Neuronal stem cell (in vitro differentiated cells): ENCODE results near the gene AADACL4.

Experiments
- DNase-seq: peaks from one replicate; pipeline ENCODE4 v3.0.0-alpha.2; 2013; ENCODE audit warnings: low spot score
- H2AFZ ChIP-seq: one replicate; pipeline ENCODE4 v1.6.1; 2013; ENCODE audit warnings: mild to moderate bottlenecking, low read length, inconsistent platforms
- H2AK5ac ChIP-seq: 2 replicates; pipeline ENCODE4 v1.6.1; 2013; ENCODE audit warnings: low read depth, mild to moderate bottlenecking, inconsistent platforms, low read length, moderate library complexity, mixed read lengths
- H2BK120ac ChIP-seq: 2 replicates; pipeline ENCODE4 v1.6.1; 2013; ENCODE audit warnings: low read depth, mild to moderate bottlenecking, inconsistent platforms, low read length, moderate library complexity, mixed read lengths
- H2BK12ac ChIP-seq: one replicate; pipeline ENCODE4 v1.6.1; 2013; ENCODE audit warnings: low read length, inconsistent platforms
- H2BK15ac ChIP-seq: 2 replicates; pipeline ENCODE4 v1.6.1; 2013; ENCODE audit warnings: mild to moderate bottlenecking, low read length, inconsistent platforms, mixed read lengths
- H2BK5ac ChIP-seq: one replicate; pipeline ENCODE4 v1.6.1; 2013; ENCODE audit warnings: inconsistent platforms, mild to moderate bottlenecking, low read length, moderate library complexity
- H3K14ac ChIP-seq: one replicate; pipeline ENCODE4 v1.6.1; 2013; ENCODE audit warnings: low read length, inconsistent platforms
- H3K18ac ChIP-seq: 2 replicates; pipeline ENCODE4 v1.6.1; 2013; ENCODE audit warnings: low read length, inconsistent platforms
- H3K23ac ChIP-seq: 2 replicates; pipeline ENCODE4 v1.6.1; 2013; ENCODE audit warnings: low read depth, mild to moderate bottlenecking, mixed read lengths, low read length, inconsistent platforms; ENCODE audit not compliant: poor library complexity
- H3K27ac ChIP-seq: replicated peaks from 3 replicates; pipeline ENCODE4 v1.5.1; 2013; ENCODE audit warnings: low read length, inconsistent platforms
- H3K27me3 ChIP-seq, 3 experiments: 2 replicates each; pipeline ENCODE4 v1.6.1; 2013; ENCODE audit warnings: low read length in 3 of 3, mild to moderate bottlenecking in 2 of 3, inconsistent platforms in 1 of 3, low read depth in 1 of 3, mixed read lengths in 1 of 3, moderate library complexity in 1 of 3; ENCODE audit not compliant: control insufficient read depth in 3 of 3, insufficient read depth in 3 of 3
- H3K36me3 ChIP-seq, 2 donors: replicated peaks in 1 of 2; 2 replicates each; pipeline ENCODE4 v1.6.1; 2013; ENCODE audit warnings: low read length in 2 of 2; ENCODE audit not compliant: control insufficient read depth in 2 of 2, insufficient read depth in 2 of 2
- H3K4ac ChIP-seq: 2 replicates; pipeline ENCODE4 v1.6.1; 2013; ENCODE audit warnings: inconsistent platforms, mild to moderate bottlenecking, low read length, moderate library complexity
- H3K4me1 ChIP-seq, 2 donors: 1 replicate in 1 of 2; 2 replicates in 1 of 2; pipeline ENCODE4 v1.6.1; 2013; ENCODE audit warnings: low read length in 2 of 2, low read depth in 1 of 2; ENCODE audit not compliant: control insufficient read depth in 2 of 2, insufficient read depth in 1 of 2
- H3K4me2 ChIP-seq: one replicate; pipeline ENCODE4 v1.6.1; 2013; ENCODE audit warnings: mild to moderate bottlenecking, low read length, inconsistent platforms; ENCODE audit not compliant: insufficient read depth, poor library complexity, severe bottlenecking
- H3K4me3 ChIP-seq, 2 donors: 2 replicates each; pipeline ENCODE4 v1.5.1; 2013; ENCODE audit warnings: low read length in 2 of 2, mild to moderate bottlenecking in 2 of 2, inconsistent platforms in 1 of 2, moderate library complexity in 1 of 2
- H3K79me1 ChIP-seq: one replicate; pipeline ENCODE4 v1.6.1; 2013; ENCODE audit warnings: low read depth, mild to moderate bottlenecking, inconsistent platforms, low read length, moderate library complexity
- H3K9ac ChIP-seq: one replicate; pipeline ENCODE4 v1.6.1; 2013; ENCODE audit warnings: mild to moderate bottlenecking, low read depth, low read length, inconsistent platforms; ENCODE audit not compliant: poor library complexity
- H3K9me3 ChIP-seq, 2 donors: replicated peaks in 1 of 2; 2 replicates each; pipeline versions ENCODE3 to v1.6.1; 2013; ENCODE audit warnings: low read length in 2 of 2, mild to moderate bottlenecking in 2 of 2, inconsistent platforms in 1 of 2, low read depth in 1 of 2, mixed read lengths in 1 of 2, moderate library complexity in 1 of 2; ENCODE audit not compliant: control insufficient read depth in 2 of 2, insufficient read depth in 1 of 2
- H4K8ac ChIP-seq: one replicate; pipeline ENCODE4 v1.6.1; 2013; ENCODE audit warnings: low read depth, mild to moderate bottlenecking, inconsistent platforms, low read length, moderate library complexity
- H4K91ac ChIP-seq: one replicate; pipeline ENCODE4 v1.6.1; 2013; ENCODE audit warnings: low read length, low read depth, mild to moderate bottlenecking, inconsistent platforms; ENCODE audit not compliant: poor library complexity
- WGBS, 2 donors: extraction: QIAGEN DNeasy Blood & Tissue Kit; methylation state at CpG; one replicate each; pipeline ENCODE4 v1.1.7; 2013; ENCODE audit warnings: missing lambda C conversion rate in 2 of 2, mixed read lengths in 1 of 2; ENCODE audit not compliant: insufficient read length in 2 of 2, insufficient replicate concordance in 1 of 2; ENCODE audit errors: extremely low coverage in 2 of 2; 5-methylcytosine and 5-hydroxymethylcytosine counted together

The AADACL4 gene

GRCh38 chr1:12640237-12640957 is 3.5 kb upstream of the AADACL4 start:
- Histone ChIP-seq H3K9me3 (peaks cover 11 to 19% of the 10 kb centered on the region in 2 donors), H3K36me3 (no peaks in the 10 kb centered on the region), H4K91ac (no peak overlapping the region), H3K18ac (no peak overlapping the region), H3K4ac (no peak overlapping the region), H3K23ac (no peak overlapping the region), H2BK5ac (no peak overlapping the region), H3K27me3 (no peaks in the 10 kb centered on the region), H2AK5ac (no peak overlapping the region), H3K4me1 (peaks cover 0 to 8% of the 10 kb centered on the region in 2 donors), H3K4me3 (no peak overlapping the region), H3K27ac (no peak overlapping the region), H3K14ac (no peak overlapping the region), H2AFZ (no peak overlapping the region), H3K4me2 (no peak overlapping the region), H4K8ac (no peak overlapping the region), H2BK120ac (no peak overlapping the region), H3K79me1 (no peaks in the 10 kb centered on the region), H2BK12ac (no peak overlapping the region), H2BK15ac (no peak overlapping the region), H3K9ac (no peak overlapping the region)
- no CpG with 5 or more reads among the region's 7 CpGs for WGBS, 2 donors
- no peak for DNase-seq

- Histone ChIP-seq H4K8ac (no peak overlapping the region), H3K14ac (no peak overlapping the region), H2BK120ac (no peak overlapping the region), H4K91ac (no peak overlapping the region), H3K4ac (no peak overlapping the region), H2BK15ac (no peak overlapping the region), H2BK12ac (no peak overlapping the region), H3K36me3 (no peaks in the 10 kb centered on the region), H3K4me3 (no peak overlapping the region), H3K27ac (no peak overlapping the region), H2AFZ (no peak overlapping the region), H2BK5ac (no peak overlapping the region), H3K9me3 (peaks cover 11 to 19% of the 10 kb centered on the region in 2 donors), H3K4me1 (peaks cover 0 to 8% of the 10 kb centered on the region in 2 donors), H2AK5ac (no peak overlapping the region), H3K9ac (no peak overlapping the region), H3K18ac (no peak overlapping the region), H3K23ac (no peak overlapping the region), H3K79me1 (no peaks in the 10 kb centered on the region), H3K4me2 (no peak overlapping the region), H3K27me3 (no peaks in the 10 kb centered on the region)
- no peak for DNase-seq
These were observed 3.0 kb upstream of the AADACL4 start for GRCh38 chr1:12640958-12641272.

- no peak overlapping the region for H4K91ac ChIP-seq
- no peaks in the 10 kb centered on the region for H3K36me3 ChIP-seq
- no peaks in the 10 kb centered on the region for H3K27me3 ChIP-seq
- no peak overlapping the region for H2BK5ac ChIP-seq
- H3K4me1 ChIP-seq: no peaks in the 10 kb centered on the region
- no peak overlapping the region for H3K4ac ChIP-seq
- no CpG with 5 or more reads among the region's 2 CpGs for WGBS, 2 donors
- no peak overlapping the region for H2BK12ac ChIP-seq
- H3K18ac ChIP-seq: no peak overlapping the region
- no peak overlapping the region for H4K8ac ChIP-seq
- no peak overlapping the region for H3K9ac ChIP-seq
- no peak overlapping the region for H3K14ac ChIP-seq
- no peak overlapping the region for H2AK5ac ChIP-seq
- no peak overlapping the region for H2BK15ac ChIP-seq
- no peak overlapping the region for H3K4me3 ChIP-seq
- no peak overlapping the region for H2BK120ac ChIP-seq
- DNase-seq: no peak
- no peak overlapping the region for H3K23ac ChIP-seq
- no peak overlapping the region for H2AFZ ChIP-seq
- no peak overlapping the region for H3K27ac ChIP-seq
- no peaks in the 10 kb centered on the region for H3K79me1 ChIP-seq
- H3K9me3 ChIP-seq: peaks cover 10 to 19% of the 10 kb centered on the region in 2 donors
- no peak overlapping the region for H3K4me2 ChIP-seq
These were observed 806 bp upstream of the AADACL4 start for GRCh38 chr1:12643079-12643478.

- Histone ChIP-seq H2BK5ac (no peak overlapping the region), H3K79me1 (no peaks in the 10 kb centered on the region), H2AFZ (no peak overlapping the region), H3K4me3 (no peak overlapping the region), H2BK15ac (no peak overlapping the region), H2AK5ac (no peak overlapping the region), H3K9ac (no peak overlapping the region), H3K27ac (no peak overlapping the region), H3K14ac (no peak overlapping the region), H3K36me3 (no peaks in the 10 kb centered on the region), H3K4me2 (no peak overlapping the region), H4K8ac (no peak overlapping the region), H4K91ac (no peak overlapping the region), H2BK12ac (no peak overlapping the region), H3K23ac (no peak overlapping the region), H3K27me3 (no peaks in the 10 kb centered on the region), H3K9me3 (peaks cover 4 to 19% of the 10 kb centered on the region in 2 donors), H3K18ac (no peak overlapping the region), H2BK120ac (no peak overlapping the region), H3K4ac (no peak overlapping the region), H3K4me1 (no peaks in the 10 kb centered on the region)
- DNase-seq: no peak
- WGBS, 2 donors: no CpG with 5 or more reads among the region's 2 CpGs
These were observed 352 bp downstream of the AADACL4 start for GRCh38 chr1:12644237-12644636.
